Hematopoietic multipotent progenitor cell (in vitro differentiated cells): Measurements from ENCODE around the gene CLK2. TPM values are rescaled to one million over a fixed set of nuclear protein-coding genes. Genes with fewer than 3 reads are reported as not detected.
"Not testable (repeated sequence)": the region's sequence is repeated elsewhere in the genome, so short reads cannot be mapped to it uniquely, and the experiment has no call there.

Source experiments
- DNase-seq, 3 donors: peaks; one replicate each; pipeline ENCODE4 v3.0.0-alpha.2; 2011 to 2015; ENCODE audit warnings: low read depth in 2 of 3, low spot score in 2 of 3
- total RNA-seq: library from RNA; depleted of rRNA; stranded (reverse); fragments of >200 nt; gene quantifications from one replicate; pipeline ENCODE4 v1.2.3, GENCODE V29; 2012

CLK2 gene
- total RNA-seq, 1 donor: 66.0 TPM

GRCh38 chr1:155245163-155245524, 28.2 kb downstream of the CLK2 start:
- no peak for DNase-seq

- DNase-seq: peak; percentile 89 to 100 (median 99)
These were observed 28.7 kb downstream of the CLK2 start for GRCh38 chr1:155244368-155245162.

- DNase-seq: no peak
These were observed 30.4 kb downstream of the CLK2 start for GRCh38 chr1:155242805-155243358.

GRCh38 chr1:155241841-155242264, 31.5 kb downstream of the CLK2 start:
- DNase-seq: no peak

GRCh38 chr1:155241069-155241679, 32.1 kb downstream of the CLK2 start:
- peak; percentile 42 to 85 (median 67) for DNase-seq

- DNase-seq: no peak
These were observed 36.9 kb downstream of the CLK2 start for GRCh38 chr1:155236451-155236850.

- DNase-seq: not testable (repeated sequence)
These were observed 37.9 kb downstream of the CLK2 start for GRCh38 chr1:155235375-155235774.

- DNase-seq: not testable (repeated sequence)
These were observed 39.8 kb downstream of the CLK2 start for GRCh38 chr1:155233502-155233901.

GRCh38 chr1:155232001-155232978, 41.0 kb downstream of the CLK2 start:
- not testable (repeated sequence) for DNase-seq

- not testable (repeated sequence) for DNase-seq
These were observed 42.0 kb downstream of the CLK2 start for GRCh38 chr1:155231302-155231701.

- no peak for DNase-seq
These were observed 45.2 kb downstream of the CLK2 start for GRCh38 chr1:155228096-155228427.

- peak; percentile 88 to 100 (median 99) for DNase-seq
These were observed 45.8 kb downstream of the CLK2 start for GRCh38 chr1:155227261-155228095.

GRCh38 chr1:155226910-155227260, 46.4 kb downstream of the CLK2 start:
- DNase-seq: no peak

- DNase-seq: peak; percentile 59 to 95 (median 90)
These were observed 47.0 kb downstream of the CLK2 start for GRCh38 chr1:155226188-155226909.

- DNase-seq: not testable (repeated sequence)
These were observed 47.9 kb downstream of the CLK2 start for GRCh38 chr1:155225404-155225759.

GRCh38 chr1:155223047-155223446, 50.3 kb downstream of the CLK2 start:
- DNase-seq: peak in 1 of 3 donors; percentile 23

- not testable (repeated sequence) for DNase-seq
These were observed 52.9 kb downstream of the CLK2 start for GRCh38 chr1:155220211-155220965.

- peak in 1 of 3 donors; percentile 52 for DNase-seq
These were observed 53.7 kb downstream of the CLK2 start for GRCh38 chr1:155219592-155220031.
